BLaER1 (cell line): ENCODE measurements around the gene PDGFD.

Experiments used
- H3K27ac ChIP-seq: shearing (Covaris generic); formaldehyde crosslinking; 2 replicates; pipeline ENCODE4 v1.8.1; 2022
- H3K27me3 ChIP-seq: shearing (Covaris generic); formaldehyde crosslinking; 2 replicates; pipeline ENCODE4 v1.8.1; 2022
- H3K36me3 ChIP-seq: shearing (Covaris generic); formaldehyde crosslinking; 2 replicates; pipeline ENCODE4 v1.8.1; 2022
- H3K4me1 ChIP-seq: shearing (Covaris generic); formaldehyde crosslinking; 2 replicates; pipeline ENCODE4 v1.8.1; 2022
- H3K4me2 ChIP-seq: shearing (Covaris generic); formaldehyde crosslinking; 2 replicates; pipeline ENCODE4 v1.8.1; 2022
- H3K4me3 ChIP-seq: shearing (Covaris generic); formaldehyde crosslinking; 2 replicates; pipeline ENCODE4 v1.8.1; 2022
- H3K9ac ChIP-seq: shearing (Covaris generic); formaldehyde crosslinking; 2 replicates; pipeline ENCODE4 v1.8.1; 2022
- H3K9me3 ChIP-seq: shearing (Covaris generic); formaldehyde crosslinking; 2 replicates; pipeline ENCODE4 v1.8.1; 2022
- H4K20me1 ChIP-seq: shearing (Covaris generic); formaldehyde crosslinking; 2 replicates; pipeline ENCODE4 v1.8.1; 2022
- Cebpa-rat ChIP-seq: shearing (Covaris generic); IDR thresholded peaks from 2 replicates; pipeline ENCODE4 v1.8.1; 2022

The PDGFD gene

GRCh38 chr11:104078995-104079394 lies 85.0 kb downstream of the PDGFD start:
- TF ChIP-seq Cebpa-rat, result no peak
- no peaks in the 10 kb centered on the region for H3K36me3 ChIP-seq

DNA sequence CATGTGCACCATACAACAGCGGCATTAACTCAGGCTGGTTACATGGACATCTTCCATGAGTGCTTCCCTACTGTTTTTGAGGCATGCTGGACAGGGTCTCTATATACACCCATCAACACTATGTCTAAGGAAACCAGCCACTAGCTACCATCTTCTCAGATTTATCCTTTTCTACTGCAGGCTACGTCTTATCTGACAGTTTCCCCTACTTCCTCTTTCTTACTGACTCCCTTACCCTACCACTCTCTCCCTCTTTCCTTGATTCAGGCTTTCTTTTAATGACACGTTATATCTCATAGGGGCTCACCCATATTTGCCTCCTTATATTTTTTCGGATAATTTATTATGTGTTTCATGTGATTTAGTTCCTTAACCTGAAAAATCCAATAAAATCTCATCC lies 85.7 kb downstream of the PDGFD start:
- Histone ChIP-seq H3K4me3 (no peak overlapping the region), H3K27ac (no peak overlapping the region), H3K4me2 (no peak overlapping the region), H3K27me3 (no peaks in the 10 kb centered on the region), H3K4me1 (no peaks in the 10 kb centered on the region), H3K9ac (no peak overlapping the region), H3K9me3 (no peaks in the 10 kb centered on the region), H4K20me1 (no peaks in the 10 kb centered on the region), H3K36me3 (no peaks in the 10 kb centered on the region)
- no peak for TF ChIP-seq Cebpa-rat

More at GRCh38 chr11:104078995-104079394, 85.0 kb downstream of the PDGFD start:
- Histone ChIP-seq H3K27ac (no peak overlapping the region), H3K9me3 (no peaks in the 10 kb centered on the region), H3K4me2 (no peak overlapping the region), H4K20me1 (no peaks in the 10 kb centered on the region), H3K4me3 (no peak overlapping the region), H3K27me3 (no peaks in the 10 kb centered on the region), H3K9ac (no peak overlapping the region), H3K4me1 (no peaks in the 10 kb centered on the region)

GRCh38 chr11:104076455-104076854 lies 87.5 kb downstream of the PDGFD start:
- Histone ChIP-seq H4K20me1 (no peaks in the 10 kb centered on the region), H3K9ac (no peak overlapping the region), H3K4me1 (no peaks in the 10 kb centered on the region), H3K4me3 (no peak overlapping the region), H3K36me3 (no peaks in the 10 kb centered on the region), H3K27ac (no peak overlapping the region), H3K9me3 (no peaks in the 10 kb centered on the region), H3K4me2 (no peak overlapping the region), H3K27me3 (no peaks in the 10 kb centered on the region)
- TF ChIP-seq Cebpa-rat, result no peak

DNA sequence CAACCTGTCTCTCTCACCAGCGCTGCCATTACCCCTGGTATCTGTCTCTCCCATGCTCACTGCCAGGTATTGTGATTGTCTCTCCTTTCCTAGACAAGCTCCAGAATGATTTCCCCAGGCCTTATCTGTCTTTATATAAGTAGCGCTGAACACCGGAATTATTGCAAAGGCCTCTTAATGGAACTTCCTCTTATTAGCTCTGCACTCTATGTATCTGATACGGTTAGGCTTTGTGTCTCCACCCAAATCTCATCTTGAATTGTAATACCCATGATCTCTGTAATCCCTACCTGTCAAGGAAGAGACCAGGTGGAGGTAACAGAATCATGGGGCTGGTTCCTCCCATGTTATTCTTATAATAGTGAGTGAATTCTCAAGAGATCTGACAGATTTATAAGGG lies 88.2 kb downstream of the PDGFD start:
- Histone ChIP-seq H3K9me3 (no peaks in the 10 kb centered on the region), H3K4me3 (no peak overlapping the region), H3K4me2 (no peak overlapping the region), H3K27me3 (no peaks in the 10 kb centered on the region), H3K4me1 (no peaks in the 10 kb centered on the region), H3K9ac (no peak overlapping the region), H3K27ac (no peak overlapping the region), H3K36me3 (no peaks in the 10 kb centered on the region), H4K20me1 (no peaks in the 10 kb centered on the region)
- TF ChIP-seq Cebpa-rat, result no peak

- H3K4me3 ChIP-seq, result no peak overlapping the region
- H3K9me3 ChIP-seq, result no peaks in the 10 kb centered on the region
- no peaks in the 10 kb centered on the region for H3K4me1 ChIP-seq
- H4K20me1 ChIP-seq, result no peaks in the 10 kb centered on the region
- TF ChIP-seq Cebpa-rat, result no peak
- H3K9ac ChIP-seq, result no peak overlapping the region
- no peaks in the 10 kb centered on the region for H3K27me3 ChIP-seq
- no peak overlapping the region for H3K27ac ChIP-seq
- H3K36me3 ChIP-seq, result no peaks in the 10 kb centered on the region
- H3K4me2 ChIP-seq, result no peak overlapping the region
Observed at GRCh38 chr11:104075091-104075490, 88.9 kb downstream of the PDGFD start.

DNA sequence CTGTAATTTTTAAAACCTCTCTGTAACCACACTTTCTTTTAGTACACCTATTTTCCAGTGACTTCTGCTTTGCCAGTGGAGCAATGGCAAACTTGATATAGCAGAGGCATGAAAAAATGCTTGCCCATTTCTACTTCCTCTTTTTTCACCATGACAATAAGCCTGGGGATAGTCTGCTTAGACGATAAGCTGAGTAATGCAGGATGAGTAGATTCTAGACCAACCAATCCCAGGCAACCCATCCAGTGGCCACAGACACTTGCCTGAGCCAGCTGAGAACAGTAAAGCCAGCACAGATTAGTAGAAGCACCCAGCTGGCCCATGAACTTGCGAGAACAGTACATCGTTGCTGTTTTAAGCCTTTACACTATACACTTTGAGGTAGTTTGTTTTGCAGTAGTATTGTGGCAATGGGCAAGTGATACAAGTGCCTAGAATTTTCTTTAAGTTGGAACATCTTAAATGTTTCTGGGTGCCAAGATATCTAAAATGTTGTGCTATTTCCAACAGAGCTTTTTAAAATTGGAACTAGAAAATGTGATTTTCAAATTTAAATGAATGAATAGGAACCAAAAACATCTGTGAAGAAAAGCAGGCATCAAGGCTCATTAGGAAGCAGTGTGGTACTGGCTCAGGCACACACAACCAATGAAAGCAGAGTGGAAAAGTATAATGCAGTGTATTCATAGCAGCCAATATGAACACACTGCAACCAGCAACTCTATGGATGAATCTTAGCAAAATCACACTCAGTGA lies 89.8 kb downstream of the PDGFD start:
- Histone ChIP-seq H3K4me1 (no peaks in the 10 kb centered on the region), H3K9ac (no peak overlapping the region), H4K20me1 (no peaks in the 10 kb centered on the region), H3K27ac (no peak overlapping the region), H3K4me2 (no peak overlapping the region), H3K9me3 (no peaks in the 10 kb centered on the region), H3K27me3 (no peaks in the 10 kb centered on the region), H3K36me3 (no peaks in the 10 kb centered on the region), H3K4me3 (no peak overlapping the region)
- TF ChIP-seq Cebpa-rat, result no peak

DNA sequence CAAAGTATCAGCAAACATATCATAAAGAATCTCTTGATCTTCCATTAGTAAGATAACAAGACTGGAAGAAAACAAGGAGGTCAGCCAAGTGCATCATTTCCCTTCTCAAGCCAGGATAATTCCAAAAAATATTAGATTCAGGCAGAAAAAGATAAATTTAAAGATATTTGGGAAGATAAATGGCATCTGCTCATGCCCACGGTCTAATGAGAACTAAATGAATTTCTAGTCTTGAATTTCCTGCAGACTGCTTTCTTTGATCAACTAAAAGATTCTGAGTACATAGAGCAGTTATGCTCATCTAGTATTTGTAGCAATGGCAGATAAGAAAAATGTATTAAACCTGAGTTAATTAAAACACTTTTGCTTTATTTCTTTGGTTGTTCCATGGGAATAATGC lies 96.4 kb downstream of the PDGFD start:
- Histone ChIP-seq H3K27me3 (no peaks in the 10 kb centered on the region), H3K27ac (no peak overlapping the region), H3K4me2 (no peak overlapping the region), H4K20me1 (no peaks in the 10 kb centered on the region), H3K9ac (no peak overlapping the region), H3K4me1 (no peaks in the 10 kb centered on the region), H3K9me3 (no peaks in the 10 kb centered on the region), H3K36me3 (no peaks in the 10 kb centered on the region), H3K4me3 (no peak overlapping the region)
- no peak for TF ChIP-seq Cebpa-rat

GRCh38 chr11:104064034-104064630 lies 99.8 kb downstream of the PDGFD start:
- TF ChIP-seq Cebpa-rat, result no peak
- Histone ChIP-seq H3K27ac (no peak overlapping the region), H3K27me3 (no peaks in the 10 kb centered on the region), H3K4me3 (no peak overlapping the region), H3K9me3 (no peaks in the 10 kb centered on the region), H3K4me2 (no peak overlapping the region), H3K36me3 (no peaks in the 10 kb centered on the region), H3K9ac (no peak overlapping the region), H3K4me1 (no peaks in the 10 kb centered on the region), H4K20me1 (no peaks in the 10 kb centered on the region)

- H3K36me3 ChIP-seq, result no peaks in the 10 kb centered on the region
- H3K9me3 ChIP-seq, result no peaks in the 10 kb centered on the region
- no peak overlapping the region for H3K9ac ChIP-seq
- no peak overlapping the region for H3K4me2 ChIP-seq
- no peak overlapping the region for H3K27ac ChIP-seq
- H3K4me1 ChIP-seq, result no peaks in the 10 kb centered on the region
- H3K4me3 ChIP-seq, result no peak overlapping the region
- no peaks in the 10 kb centered on the region for H3K27me3 ChIP-seq
- no peak for TF ChIP-seq Cebpa-rat
- H4K20me1 ChIP-seq, result no peaks in the 10 kb centered on the region
Observed at GRCh38 chr11:104061853-104062521, 102.0 kb downstream of the PDGFD start.

- TF ChIP-seq Cebpa-rat, result no peak
- no peak overlapping the region for H3K27ac ChIP-seq
- no peaks in the 10 kb centered on the region for H3K27me3 ChIP-seq
- H3K36me3 ChIP-seq, result no peaks in the 10 kb centered on the region
- no peaks in the 10 kb centered on the region for H3K9me3 ChIP-seq
- no peaks in the 10 kb centered on the region for H4K20me1 ChIP-seq
- no peaks in the 10 kb centered on the region for H3K4me1 ChIP-seq
- H3K4me3 ChIP-seq, result no peak overlapping the region
- no peak overlapping the region for H3K9ac ChIP-seq
- no peak overlapping the region for H3K4me2 ChIP-seq
Observed at GRCh38 chr11:104060820-104061219, 103.1 kb downstream of the PDGFD start.
